Astrocyte (in vitro differentiated cells and primary cell): ENCODE data around the gene PPP2R3A.

Source experiments
- CTCF ChIP-seq: IDR thresholded peaks from 2 replicates; pipeline ENCODE4 v1.5.1; 2011; ENCODE audit warnings: low read depth, mild to moderate bottlenecking, inconsistent platforms, low read length, moderate library complexity; ENCODE audit not compliant: insufficient read depth
- EZH2 ChIP-seq: IDR thresholded peaks from 2 replicates; pipeline ENCODE4 v1.6.1; 2012; ENCODE audit warnings: mild to moderate bottlenecking, low read length, inconsistent platforms; ENCODE audit not compliant: insufficient read depth

GRCh38 chr3:135994708-135995337 lies 29.3 kb downstream of the PPP2R3A start:
- TF ChIP-seq CTCF, result no peak
- no peak for TF ChIP-seq EZH2
